ENCODE data around the gene NIPAL4.

DNA sequence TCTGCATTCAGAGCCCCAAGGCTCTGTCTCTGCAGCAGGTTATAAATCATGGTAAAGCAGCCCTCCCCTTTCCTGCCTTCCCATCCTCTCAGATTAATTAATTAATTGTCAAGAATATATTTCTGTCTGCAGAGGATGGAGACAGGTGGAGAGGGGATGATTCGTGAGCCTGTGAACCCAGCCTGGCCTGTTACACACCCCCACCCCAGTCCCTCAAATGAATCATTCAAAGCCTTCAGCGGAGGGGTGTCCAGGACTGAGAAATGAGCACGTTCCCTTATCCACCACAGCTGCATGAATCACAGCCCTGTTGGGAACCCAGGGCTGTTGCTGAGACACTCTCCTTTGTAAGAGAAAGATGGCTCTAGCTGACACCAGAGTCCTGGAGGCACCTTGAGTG, 56.0 kb downstream of the NIPAL4 start:
- TF ChIP-seq, protein P1, sequence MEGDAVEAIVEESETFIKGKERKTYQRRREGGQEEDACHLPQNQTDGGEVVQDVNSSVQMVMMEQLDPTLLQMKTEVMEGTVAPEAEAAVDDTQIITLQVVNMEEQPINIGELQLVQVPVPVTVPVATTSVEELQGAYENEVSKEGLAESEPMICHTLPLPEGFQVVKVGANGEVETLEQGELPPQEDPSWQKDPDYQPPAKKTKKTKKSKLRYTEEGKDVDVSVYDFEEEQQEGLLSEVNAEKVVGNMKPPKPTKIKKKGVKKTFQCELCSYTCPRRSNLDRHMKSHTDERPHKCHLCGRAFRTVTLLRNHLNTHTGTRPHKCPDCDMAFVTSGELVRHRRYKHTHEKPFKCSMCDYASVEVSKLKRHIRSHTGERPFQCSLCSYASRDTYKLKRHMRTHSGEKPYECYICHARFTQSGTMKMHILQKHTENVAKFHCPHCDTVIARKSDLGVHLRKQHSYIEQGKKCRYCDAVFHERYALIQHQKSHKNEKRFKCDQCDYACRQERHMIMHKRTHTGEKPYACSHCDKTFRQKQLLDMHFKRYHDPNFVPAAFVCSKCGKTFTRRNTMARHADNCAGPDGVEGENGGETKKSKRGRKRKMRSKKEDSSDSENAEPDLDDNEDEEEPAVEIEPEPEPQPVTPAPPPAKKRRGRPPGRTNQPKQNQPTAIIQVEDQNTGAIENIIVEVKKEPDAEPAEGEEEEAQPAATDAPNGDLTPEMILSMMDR (IDR thresholded peaks at IDR 0.05; ENCODE audit: extremely low read depth in 1 of 2, insufficient read depth in 1 of 2, low read depth in 1 of 2, low read length in 2 of 2): no peak
- TF ChIP-seq, protein P2, sequence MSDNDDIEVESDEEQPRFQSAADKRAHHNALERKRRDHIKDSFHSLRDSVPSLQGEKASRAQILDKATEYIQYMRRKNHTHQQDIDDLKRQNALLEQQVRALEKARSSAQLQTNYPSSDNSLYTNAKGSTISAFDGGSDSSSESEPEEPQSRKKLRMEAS (IDR thresholded peaks at IDR 0.05; ENCODE audit: insufficient read depth, insufficient read length): no peak

Measured in endothelial cell of umbilical vein (primary cell).